Astrocyte (in vitro differentiated cells and primary cell): ENCODE data around the gene SHISA7. TPM values are rescaled to one million over a fixed set of nuclear protein-coding genes. Genes with fewer than 3 reads are reported as not detected.

ENCODE experiments used
- DNase-seq: peaks from one replicate; pipeline ENCODE4 v3.0.0-alpha.2; 2010; ENCODE audit warnings: low read depth
- FAIRE-seq: peaks from 2 replicates; lab custom pipeline; 2011; peaks lifted over from hg19 to GRCh38; lab: Jason Lieb, UNC
- H2AFZ ChIP-seq: 2 replicates; pipeline ENCODE4 v1.6.0; 2012; ENCODE audit warnings: low read depth, low read length, inconsistent platforms
- H3K27ac ChIP-seq: 2 replicates; pipeline ENCODE4 v1.5.1; 2011; ENCODE audit warnings: low read depth, low read length, inconsistent platforms
- H3K27me3 ChIP-seq: 2 replicates; pipeline ENCODE4 v1.6.0; 2011; ENCODE audit warnings: low read length, inconsistent platforms; ENCODE audit not compliant: insufficient read depth
- H3K36me3 ChIP-seq: 2 replicates; pipeline ENCODE4 v1.5.1; 2011; ENCODE audit warnings: low read length, inconsistent platforms; ENCODE audit not compliant: insufficient read depth
- H3K4me1 ChIP-seq: 2 replicates; pipeline ENCODE4 v1.5.1; 2011; ENCODE audit warnings: low read length, inconsistent platforms; ENCODE audit not compliant: insufficient read depth
- H3K4me2 ChIP-seq: 2 replicates; pipeline ENCODE4 v1.6.0; 2012; ENCODE audit warnings: low read length, inconsistent platforms
- H3K4me3 ChIP-seq: 2 replicates; pipeline ENCODE4 v1.5.1; 2011; ENCODE audit warnings: low read depth, mild to moderate bottlenecking, low read length, inconsistent platforms; ENCODE audit not compliant: insufficient read depth
- H3K79me2 ChIP-seq: 2 replicates; pipeline ENCODE4 v1.6.0; 2012; ENCODE audit warnings: mild to moderate bottlenecking, low read length, inconsistent platforms; ENCODE audit not compliant: insufficient read depth
- H3K9ac ChIP-seq: 2 replicates; pipeline ENCODE4 v1.6.0; 2012; ENCODE audit warnings: mild to moderate bottlenecking, low read length, inconsistent platforms
- H3K9me3 ChIP-seq: 2 replicates; pipeline ENCODE4 v1.5.1; 2012; ENCODE audit warnings: low read depth, mild to moderate bottlenecking, low read length, inconsistent platforms; ENCODE audit not compliant: insufficient read depth
- H4K20me1 ChIP-seq: 2 replicates; pipeline ENCODE4 v1.6.0; 2012; ENCODE audit warnings: low read length, inconsistent platforms; ENCODE audit not compliant: insufficient read depth
- H3K27ac Mint-ChIP-seq: one replicate; pipeline ENCODE4 v1.8.0; 2021; ENCODE audit warnings: mild to moderate bottlenecking, mixed read lengths; ENCODE audit not compliant: unreplicated experiment
- H3K27me3 Mint-ChIP-seq: one replicate; pipeline ENCODE4 v1.8.0; 2021; ENCODE audit warnings: low read depth, mixed read lengths; ENCODE audit not compliant: unreplicated experiment
- H3K36me3 Mint-ChIP-seq: one replicate; pipeline ENCODE4 v1.8.0; 2021; ENCODE audit warnings: low read depth, mixed read lengths; ENCODE audit not compliant: unreplicated experiment
- H3K4me1 Mint-ChIP-seq: one replicate; pipeline ENCODE4 v1.8.0; 2021; ENCODE audit warnings: low read depth, mixed read lengths; ENCODE audit not compliant: unreplicated experiment
- H3K4me3 Mint-ChIP-seq: one replicate; pipeline ENCODE4 v1.8.0; 2021; ENCODE audit warnings: mild to moderate bottlenecking, moderate library complexity, mixed read lengths; ENCODE audit not compliant: unreplicated experiment
- H3K9me3 Mint-ChIP-seq: one replicate; pipeline ENCODE4 v1.8.0; 2021; ENCODE audit warnings: mild to moderate bottlenecking, mixed read lengths; ENCODE audit not compliant: unreplicated experiment
- EZH2 ChIP-seq: IDR thresholded peaks from 2 replicates; pipeline ENCODE4 v1.6.1; 2012; ENCODE audit warnings: mild to moderate bottlenecking, low read length, inconsistent platforms; ENCODE audit not compliant: insufficient read depth
- total RNA-seq: library from RNA; stranded (reverse); gene quantifications from 2 replicates; pipeline ENCODE4 v1.2.1, GENCODE V29; 2021
- TF ChIP-seq, protein P1 (sequence below): IDR thresholded peaks from 2 replicates; pipeline ENCODE4 v1.5.1; 2011; ENCODE audit warnings: low read depth, mild to moderate bottlenecking, inconsistent platforms, low read length, moderate library complexity; ENCODE audit not compliant: insufficient read depth

Gene SHISA7
- total RNA-seq, 1 donor from 2014 or later = 0.09 TPM

DNA sequence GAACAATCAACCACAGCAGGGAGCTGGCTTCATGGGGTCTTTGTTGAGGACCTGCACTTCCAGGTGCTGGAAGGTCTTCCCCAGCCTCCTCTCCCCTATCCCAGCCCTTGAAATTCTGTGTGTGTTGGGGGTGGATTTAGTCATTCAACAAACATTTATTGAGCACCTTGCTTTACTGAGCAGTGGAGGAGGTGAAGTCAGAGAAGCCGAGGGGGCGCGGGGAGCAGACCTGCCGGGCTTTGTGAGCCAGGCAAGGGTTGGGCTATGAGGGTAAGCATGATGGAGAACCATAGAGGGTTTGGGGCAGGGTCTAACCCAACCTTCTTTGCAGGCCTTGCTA is 24.9 kb upstream of the SHISA7 start:
- Histone ChIP-seq H3K4me2 (peak overlapping the region; percentile 70), H3K4me3 (no peak overlapping the region), H3K79me2 (no peaks in the 10 kb centered on the region), H3K4me1 (peaks cover 9% of the 10 kb centered on the region), H2AFZ (peak overlapping the region; percentile 43), H3K9ac (no peak overlapping the region), H4K20me1 (no peaks in the 10 kb centered on the region), H3K27ac (no peak overlapping the region), H3K36me3 (no peaks in the 10 kb centered on the region), H3K9me3 (no peaks in the 10 kb centered on the region), H3K27me3 (peaks cover 2% of the 10 kb centered on the region)
- Mint-ChIP-seq H3K9me3 (no peaks in the 10 kb centered on the region), H3K4me1 (peaks cover 5% of the 10 kb centered on the region), H3K36me3 (no peaks in the 10 kb centered on the region), H3K4me3 (peak overlapping the region; percentile 66), H3K27me3 (peaks cover 4% of the 10 kb centered on the region), H3K27ac (no peak overlapping the region)
- DNase-seq (no peak), FAIRE-seq (no peak)
- TF ChIP-seq EZH2 = no peak
- TF ChIP-seq, protein P1, sequence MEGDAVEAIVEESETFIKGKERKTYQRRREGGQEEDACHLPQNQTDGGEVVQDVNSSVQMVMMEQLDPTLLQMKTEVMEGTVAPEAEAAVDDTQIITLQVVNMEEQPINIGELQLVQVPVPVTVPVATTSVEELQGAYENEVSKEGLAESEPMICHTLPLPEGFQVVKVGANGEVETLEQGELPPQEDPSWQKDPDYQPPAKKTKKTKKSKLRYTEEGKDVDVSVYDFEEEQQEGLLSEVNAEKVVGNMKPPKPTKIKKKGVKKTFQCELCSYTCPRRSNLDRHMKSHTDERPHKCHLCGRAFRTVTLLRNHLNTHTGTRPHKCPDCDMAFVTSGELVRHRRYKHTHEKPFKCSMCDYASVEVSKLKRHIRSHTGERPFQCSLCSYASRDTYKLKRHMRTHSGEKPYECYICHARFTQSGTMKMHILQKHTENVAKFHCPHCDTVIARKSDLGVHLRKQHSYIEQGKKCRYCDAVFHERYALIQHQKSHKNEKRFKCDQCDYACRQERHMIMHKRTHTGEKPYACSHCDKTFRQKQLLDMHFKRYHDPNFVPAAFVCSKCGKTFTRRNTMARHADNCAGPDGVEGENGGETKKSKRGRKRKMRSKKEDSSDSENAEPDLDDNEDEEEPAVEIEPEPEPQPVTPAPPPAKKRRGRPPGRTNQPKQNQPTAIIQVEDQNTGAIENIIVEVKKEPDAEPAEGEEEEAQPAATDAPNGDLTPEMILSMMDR = peak; percentile 1

DNA sequence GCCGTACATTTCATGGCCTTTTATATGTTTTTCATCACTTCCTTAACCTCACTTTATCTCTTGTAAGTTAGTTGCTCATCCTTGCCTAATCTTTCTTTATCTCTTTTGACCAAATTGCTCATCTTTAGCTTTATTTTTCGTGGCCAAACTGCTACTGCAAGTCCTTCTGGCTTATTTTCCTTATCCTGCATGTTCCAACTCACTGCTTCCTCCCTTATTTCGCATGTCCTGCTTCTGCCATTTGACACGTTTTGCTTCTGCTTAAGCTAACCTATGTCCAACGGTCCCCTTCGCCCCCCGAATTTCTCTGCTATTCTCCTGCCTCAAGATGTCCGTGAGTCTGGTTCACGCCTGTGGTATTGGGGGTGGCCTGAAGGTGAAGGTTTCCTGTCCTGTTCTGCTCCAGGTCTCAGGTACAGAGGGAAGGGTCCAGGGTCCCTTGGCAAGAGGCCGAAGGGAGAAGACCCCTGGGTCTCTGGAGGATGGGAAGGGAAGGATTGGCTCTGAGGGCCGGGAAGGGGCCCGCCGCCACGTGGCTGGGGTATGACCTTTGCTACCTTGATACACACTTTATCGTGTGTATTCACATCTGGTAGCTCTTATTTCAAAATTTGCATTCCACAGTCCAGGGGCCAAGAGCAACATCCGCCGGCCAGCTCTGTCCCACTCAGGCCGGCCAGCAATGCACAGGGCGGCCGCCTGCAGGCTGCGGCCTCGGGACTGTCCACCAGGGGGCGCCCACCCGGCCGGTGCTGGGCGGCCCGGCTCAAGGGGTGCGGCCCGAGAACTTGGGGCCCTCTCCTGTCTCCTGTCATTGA is 24.3 kb upstream of the SHISA7 start:
- Histone ChIP-seq H4K20me1 (no peaks in the 10 kb centered on the region), H3K4me1 (peaks cover 3% of the 10 kb centered on the region), H3K4me3 (no peak overlapping the region), H3K9ac (no peak overlapping the region), H2AFZ (peak overlapping the region; percentile 43), H3K27me3 (peaks cover 2% of the 10 kb centered on the region), H3K4me2 (peak overlapping the region; percentile 70), H3K27ac (no peak overlapping the region), H3K79me2 (no peaks in the 10 kb centered on the region), H3K36me3 (no peaks in the 10 kb centered on the region), H3K9me3 (no peaks in the 10 kb centered on the region)
- Mint-ChIP-seq H3K36me3 (no peaks in the 10 kb centered on the region), H3K9me3 (no peaks in the 10 kb centered on the region), H3K27me3 (peaks cover 4% of the 10 kb centered on the region), H3K27ac (no peak overlapping the region), H3K4me1 (peaks cover 5% of the 10 kb centered on the region), H3K4me3 (peak overlapping the region; percentile 66)
- FAIRE-seq (no peak), DNase-seq (no peak)
- TF ChIP-seq, protein P1 = peak; percentile 75
- TF ChIP-seq EZH2 = no peak

DNA sequence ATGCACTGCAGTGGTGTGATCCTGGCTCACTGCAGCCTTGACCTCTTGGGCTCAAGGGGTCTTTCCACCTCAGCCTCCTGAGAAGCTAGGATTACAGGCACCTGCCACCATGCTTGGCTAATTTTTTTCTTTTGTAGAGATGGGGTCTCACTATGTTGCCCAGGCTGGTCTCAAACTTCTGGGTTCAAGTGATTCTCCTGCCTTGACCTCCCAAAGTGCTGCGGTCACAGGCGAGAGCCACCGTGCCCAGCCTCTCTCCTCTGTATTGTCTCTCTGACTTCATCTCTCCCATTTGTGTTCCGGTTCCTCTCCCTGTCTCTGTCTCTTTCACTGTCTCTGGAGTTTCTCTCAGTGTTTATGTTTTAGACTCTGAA is 23.1 kb upstream of the SHISA7 start:
- no peak overlapping the region for H3K27ac Mint-ChIP-seq

More for the DNA sequence above, 23.1 kb upstream of the SHISA7 start:
- H3K4me2 ChIP-seq = no peak overlapping the region
- no peaks in the 10 kb centered on the region for H4K20me1 ChIP-seq
- no peak overlapping the region for H3K27ac ChIP-seq
- H3K79me2 ChIP-seq = no peaks in the 10 kb centered on the region
- Mint-ChIP-seq H3K36me3 (no peaks in the 10 kb centered on the region), H3K4me3 (no peak overlapping the region), H3K9me3 (no peaks in the 10 kb centered on the region), H3K27me3 (peaks cover 4% of the 10 kb centered on the region), H3K4me1 (peaks cover 5% of the 10 kb centered on the region)
- peaks cover 2% of the 10 kb centered on the region for H3K27me3 ChIP-seq
- DNase-seq = no peak
- no peaks in the 10 kb centered on the region for H3K4me1 ChIP-seq
- no peak overlapping the region for H2AFZ ChIP-seq
- no peak overlapping the region for H3K9ac ChIP-seq
- no peak overlapping the region for H3K4me3 ChIP-seq
- no peaks in the 10 kb centered on the region for H3K9me3 ChIP-seq
- FAIRE-seq = no peak
- TF ChIP-seq, protein P1 = no peak
- no peak for TF ChIP-seq EZH2
- H3K36me3 ChIP-seq = no peaks in the 10 kb centered on the region
